Mesenchymal stem cell (in vitro differentiated cells and primary cell): ENCODE data around the gene TNIP3.

Experiments used
- DNase-seq: peaks from one replicate; pipeline ENCODE4 v3.0.0-alpha.2; 2013
- H2AFZ ChIP-seq: one replicate; pipeline ENCODE4 v1.6.1; 2013; ENCODE audit warnings: low read depth, mild to moderate bottlenecking, control low read depth, inconsistent platforms, low read length, moderate library complexity
- H2AK5ac ChIP-seq: 2 replicates; pipeline ENCODE4 v1.6.1; 2013; ENCODE audit warnings: low read length, moderate library complexity, mild to moderate bottlenecking, inconsistent platforms; ENCODE audit not compliant: severe bottlenecking
- H2BK120ac ChIP-seq: one replicate; pipeline ENCODE4 v1.6.1; 2013; ENCODE audit warnings: low read depth, mild to moderate bottlenecking, inconsistent platforms, low read length, moderate library complexity
- H2BK12ac ChIP-seq, 2 experiments: one replicate each; pipeline ENCODE4 v1.6.1; 2013; ENCODE audit warnings: inconsistent platforms in 2 of 2, low read length in 2 of 2, mild to moderate bottlenecking in 2 of 2, moderate library complexity in 2 of 2, control low read depth in 1 of 2
- H2BK15ac ChIP-seq: one replicate; pipeline ENCODE4 v1.6.1; 2013; ENCODE audit warnings: mild to moderate bottlenecking, low read depth, inconsistent platforms; ENCODE audit not compliant: poor library complexity, severe bottlenecking
- H2BK5ac ChIP-seq: 2 replicates; pipeline ENCODE4 v1.6.1; 2013; ENCODE audit warnings: low read depth, mild to moderate bottlenecking, low read length, control low read depth, inconsistent platforms; ENCODE audit not compliant: poor library complexity, severe bottlenecking
- H3K14ac ChIP-seq, 2 experiments: one replicate each; pipeline ENCODE4 v1.6.1; 2013; ENCODE audit warnings: inconsistent platforms in 2 of 2, low read length in 2 of 2, control low read depth in 1 of 2, mild to moderate bottlenecking in 1 of 2, moderate library complexity in 1 of 2
- H3K18ac ChIP-seq, 2 experiments: one replicate each; pipeline ENCODE4 v1.6.1; 2013; ENCODE audit warnings: inconsistent platforms in 2 of 2, low read length in 2 of 2, control low read depth in 1 of 2, low read depth in 1 of 2, mild to moderate bottlenecking in 1 of 2
- H3K23ac ChIP-seq, 2 experiments: one replicate each; pipeline ENCODE4 v1.6.1; 2013; ENCODE audit warnings: inconsistent platforms in 2 of 2, low read length in 2 of 2, mild to moderate bottlenecking in 2 of 2, moderate library complexity in 2 of 2, control low read depth in 1 of 2
- H3K27ac ChIP-seq: 2 replicates; pipeline ENCODE4 v1.5.1; 2013; ENCODE audit warnings: mild to moderate bottlenecking, moderate library complexity, low read length, control low read depth, inconsistent platforms; ENCODE audit not compliant: poor library complexity, severe bottlenecking
- H3K27me3 ChIP-seq, 2 experiments: 2 replicates each; pipeline versions ENCODE4 v1.6.1 to v1.7.0; 2013; ENCODE audit warnings: low read length in 2 of 2, mild to moderate bottlenecking in 2 of 2, moderate library complexity in 2 of 2, control low read depth in 1 of 2, inconsistent platforms in 1 of 2; ENCODE audit not compliant: control insufficient read depth in 1 of 2, insufficient read depth in 1 of 2
- H3K36me3 ChIP-seq, 2 experiments: 2 replicates each; pipeline versions ENCODE4 v1.6.1 to v1.7.0; 2013; ENCODE audit warnings: low read length in 2 of 2, control low read depth in 1 of 2, inconsistent platforms in 1 of 2, low read depth in 1 of 2, mild to moderate bottlenecking in 1 of 2; ENCODE audit not compliant: insufficient read depth in 2 of 2, control insufficient read depth in 1 of 2
- H3K4ac ChIP-seq, 2 experiments: one replicate each; pipeline ENCODE4 v1.6.1; 2013; ENCODE audit warnings: inconsistent platforms in 2 of 2, low read length in 2 of 2, mild to moderate bottlenecking in 2 of 2, moderate library complexity in 2 of 2, control low read depth in 1 of 2, low read depth in 1 of 2
- H3K4me1 ChIP-seq: 2 replicates; pipeline ENCODE4 v1.6.1; 2013; ENCODE audit warnings: low read depth, low read length, control low read depth; ENCODE audit not compliant: control insufficient read depth, insufficient read depth
- H3K4me2 ChIP-seq: 2 replicates; pipeline ENCODE4 v1.6.1; 2013; ENCODE audit warnings: low read length, mild to moderate bottlenecking, inconsistent platforms; ENCODE audit not compliant: poor library complexity, severe bottlenecking
- H3K4me3 ChIP-seq, 2 experiments: 2 replicates each; pipeline versions ENCODE4 v1.5.1 to v1.7.0; 2013; ENCODE audit warnings: low read length in 2 of 2, mild to moderate bottlenecking in 2 of 2, control low read depth in 1 of 2, low read depth in 1 of 2; ENCODE audit not compliant: insufficient read depth in 1 of 2
- H3K79me1 ChIP-seq: replicated peaks from 2 replicates; pipeline ENCODE4 v1.6.1; 2013; ENCODE audit warnings: mild to moderate bottlenecking, control low read depth, low read length, inconsistent platforms; ENCODE audit not compliant: poor library complexity, severe bottlenecking
- H3K9ac ChIP-seq: 2 replicates; pipeline ENCODE4 v1.7.0; 2013; ENCODE audit warnings: mild to moderate bottlenecking, low read length, moderate library complexity
- H3K9me3 ChIP-seq: 2 replicates; pipeline ENCODE4 v1.7.0; 2013; ENCODE audit warnings: mild to moderate bottlenecking, low read length; ENCODE audit not compliant: control insufficient read depth
- H4K8ac ChIP-seq: one replicate; pipeline ENCODE4 v1.6.1; 2013; ENCODE audit warnings: inconsistent platforms, mild to moderate bottlenecking, low read length, moderate library complexity
- H4K91ac ChIP-seq: one replicate; pipeline ENCODE4 v1.6.1; 2013; ENCODE audit warnings: mild to moderate bottlenecking, low read length, inconsistent platforms
- WGBS: methylation state at CpG from one replicate; pipeline ENCODE4 v1.1.7; 2013; ENCODE audit warnings: mixed read lengths; 5-methylcytosine and 5-hydroxymethylcytosine counted together

The TNIP3 gene

DNA sequence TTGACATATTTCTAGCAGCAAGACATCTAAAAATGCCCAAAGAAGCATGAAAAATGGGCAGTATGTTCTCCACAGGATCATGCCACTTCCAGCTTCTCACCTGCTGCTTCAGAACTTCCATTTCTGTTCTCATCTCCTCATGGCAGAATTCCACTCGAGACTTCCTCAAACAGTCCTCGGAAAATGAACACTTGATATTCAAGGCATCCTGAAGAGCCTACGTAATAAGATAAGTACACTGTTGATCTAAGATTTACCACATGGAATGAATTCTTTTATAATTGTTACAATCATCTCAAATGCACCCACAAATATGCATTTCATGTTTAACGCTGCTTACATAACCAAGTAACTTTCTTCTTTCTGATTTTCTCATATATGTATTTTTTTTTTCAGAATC is 14.1 kb downstream of the TNIP3 start:
- no peak overlapping the region for H2AFZ ChIP-seq
- H2AK5ac ChIP-seq = no peak overlapping the region
- no peak overlapping the region for H3K4me3 ChIP-seq
- no peak overlapping the region for H4K8ac ChIP-seq
- no peak overlapping the region for H2BK15ac ChIP-seq
- H3K18ac ChIP-seq = no peak overlapping the region
- no peaks in the 10 kb centered on the region for H3K79me1 ChIP-seq
- no peaks in the 10 kb centered on the region for H3K36me3 ChIP-seq
- no peak overlapping the region for H2BK120ac ChIP-seq
- WGBS = 100% methylated on average over 3 of the region's 4 CpGs
- H3K27me3 ChIP-seq = no peaks in the 10 kb centered on the region
- no peak overlapping the region for H2BK12ac ChIP-seq
- no peak overlapping the region for H3K27ac ChIP-seq
- no peak for DNase-seq
- H2BK5ac ChIP-seq = no peak overlapping the region
- no peak overlapping the region for H3K4ac ChIP-seq
- no peak overlapping the region for H3K9ac ChIP-seq
- no peaks in the 10 kb centered on the region for H3K9me3 ChIP-seq
- no peak overlapping the region for H3K4me2 ChIP-seq
- no peak overlapping the region for H4K91ac ChIP-seq
- no peak overlapping the region for H3K23ac ChIP-seq
- no peak overlapping the region for H3K14ac ChIP-seq
- H3K4me1 ChIP-seq = no peaks in the 10 kb centered on the region

DNA sequence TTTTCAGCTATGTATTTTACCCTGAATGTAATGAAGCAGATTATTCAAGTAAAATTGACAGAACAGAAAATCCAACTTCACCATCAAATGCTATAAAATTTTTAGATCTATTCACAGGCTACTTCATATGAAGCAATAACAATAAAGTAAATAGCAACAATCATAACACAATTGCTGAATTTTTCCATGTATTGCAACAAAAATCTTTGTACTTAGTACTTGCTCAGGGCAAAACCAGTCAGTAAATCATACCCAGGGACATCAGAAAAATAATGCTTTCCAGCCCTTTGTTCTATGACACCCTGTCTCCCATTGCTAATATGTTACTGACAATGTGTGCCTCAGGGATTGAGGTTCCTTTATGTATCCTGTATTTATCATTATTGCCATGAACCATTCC is 15.5 kb downstream of the TNIP3 start:
- Histone ChIP-seq H3K4me3 (no peak overlapping the region), H2BK15ac (no peak overlapping the region), H3K79me1 (no peaks in the 10 kb centered on the region), H3K23ac (no peak overlapping the region), H2BK120ac (no peak overlapping the region), H4K91ac (no peak overlapping the region), H3K9ac (no peak overlapping the region), H4K8ac (no peak overlapping the region), H3K27ac (no peak overlapping the region), H3K4me1 (no peaks in the 10 kb centered on the region), H2BK5ac (no peak overlapping the region), H3K14ac (no peak overlapping the region), H2AFZ (no peak overlapping the region), H3K9me3 (no peaks in the 10 kb centered on the region), H3K36me3 (no peaks in the 10 kb centered on the region), H2BK12ac (no peak overlapping the region), H3K4ac (no peak overlapping the region), H3K4me2 (no peak overlapping the region), H2AK5ac (no peak overlapping the region), H3K27me3 (no peaks in the 10 kb centered on the region), H3K18ac (no peak overlapping the region)
- DNase-seq = no peak

DNA sequence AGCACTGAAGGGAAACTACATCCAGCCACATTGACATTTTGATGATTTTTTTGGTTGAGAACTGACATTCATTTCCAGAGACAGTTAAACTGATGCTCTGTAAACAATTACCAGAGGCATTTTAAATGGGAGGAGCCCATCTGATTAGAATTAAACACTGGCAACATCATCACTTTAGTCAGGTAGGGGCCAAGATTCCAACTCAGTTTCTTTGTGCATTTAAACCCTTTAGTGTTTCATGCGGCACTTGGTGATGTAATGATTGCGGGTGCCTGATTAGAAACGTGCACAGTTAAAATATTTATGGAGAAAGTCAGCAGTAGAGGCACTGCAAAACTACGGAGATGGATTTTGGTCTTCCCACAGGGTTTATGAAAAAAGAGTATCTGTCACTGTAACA is 16.1 kb downstream of the TNIP3 start:
- Histone ChIP-seq H3K4me2 (no peak overlapping the region), H3K4me1 (no peaks in the 10 kb centered on the region), H3K27ac (no peak overlapping the region), H3K27me3 (no peaks in the 10 kb centered on the region), H3K36me3 (no peaks in the 10 kb centered on the region), H3K9ac (no peak overlapping the region), H3K4ac (no peak overlapping the region), H4K91ac (no peak overlapping the region), H2BK120ac (no peak overlapping the region), H3K18ac (no peak overlapping the region), H2BK5ac (no peak overlapping the region), H3K23ac (no peak overlapping the region), H2AFZ (no peak overlapping the region), H3K14ac (no peak overlapping the region), H2BK12ac (no peak overlapping the region), H3K9me3 (no peaks in the 10 kb centered on the region), H2AK5ac (no peak overlapping the region), H3K79me1 (no peaks in the 10 kb centered on the region), H2BK15ac (no peak overlapping the region), H4K8ac (no peak overlapping the region), H3K4me3 (no peak overlapping the region)
- 78% methylated on average over 3 of the region's 4 CpGs for WGBS
- no peak for DNase-seq

DNA sequence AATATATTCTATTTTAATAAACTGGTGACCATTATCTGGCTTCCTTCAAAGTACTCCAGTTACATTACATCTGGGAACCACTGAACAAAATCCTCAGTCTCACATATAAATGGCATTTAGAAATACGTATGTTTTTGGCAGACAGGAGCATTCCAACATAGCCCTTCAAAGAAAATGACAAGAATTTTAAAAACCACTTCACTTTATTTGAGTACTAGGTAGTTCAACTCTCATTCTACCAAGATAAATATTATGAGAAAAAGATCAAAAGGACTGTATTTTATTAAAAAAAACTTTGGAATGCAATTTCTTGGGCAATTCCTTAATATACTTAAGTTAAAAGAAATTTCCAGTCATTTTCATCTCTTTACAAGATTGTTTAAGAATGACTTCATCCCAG is 17.6 kb downstream of the TNIP3 start:
- H3K4me2 ChIP-seq = no peak overlapping the region
- 100% methylated on average over 1 of the region's 1 CpG for WGBS
- H3K23ac ChIP-seq = no peak overlapping the region
- H3K9me3 ChIP-seq = no peaks in the 10 kb centered on the region
- H2BK5ac ChIP-seq = no peak overlapping the region
- no peaks in the 10 kb centered on the region for H3K4me1 ChIP-seq
- no peak overlapping the region for H4K91ac ChIP-seq
- no peak overlapping the region for H3K27ac ChIP-seq
- no peak overlapping the region for H3K9ac ChIP-seq
- DNase-seq = no peak
- no peak overlapping the region for H3K4ac ChIP-seq
- H2BK12ac ChIP-seq = no peak overlapping the region
- H2AK5ac ChIP-seq = no peak overlapping the region
- no peaks in the 10 kb centered on the region for H3K27me3 ChIP-seq
- no peak overlapping the region for H4K8ac ChIP-seq
- H3K14ac ChIP-seq = no peak overlapping the region
- no peak overlapping the region for H3K4me3 ChIP-seq
- H3K36me3 ChIP-seq = no peaks in the 10 kb centered on the region
- H3K79me1 ChIP-seq = no peaks in the 10 kb centered on the region
- no peak overlapping the region for H2BK15ac ChIP-seq
- H2BK120ac ChIP-seq = no peak overlapping the region
- no peak overlapping the region for H2AFZ ChIP-seq
- no peak overlapping the region for H3K18ac ChIP-seq
